Spleen (tissue), 7 donors: ENCODE measurements around the gene WDR1.

Experiments
- POLR2A ChIP-seq, 3 donors: fragments of 450-650 bp; IDR thresholded peaks; one replicate each; pipeline ENCODE4 v1.5.1; 2017; ENCODE audit warnings: antibody characterized with exemption in 3 of 3, mild to moderate bottlenecking in 1 of 3
- TF ChIP-seq, protein P1 (sequence below), 11 experiments: fragments of 200-600 bp in 7 of 11; fragments of 450-650 bp in 4 of 11; sonication (generic) in 4 of 11; IDR thresholded peaks in 8 of 11; conservative IDR thresholded peaks in 3 of 11; 1 replicate in 7 of 11; 2 replicates in 4 of 11; pipeline versions ENCODE4 v1.4.0 to v1.8.0; 2016 to 2021; ENCODE audit warnings: antibody characterized with exemption in 11 of 11, inconsistent platforms in 4 of 11, mild to moderate bottlenecking in 1 of 11
- donor health status: DM: no; HTN: no; CAD: no; lungs with moderate emphysema.
- donor health status: DM: no; HTN: no; CAD: no.
- donor health status: DM: no; HTN: no; CAD: no.

DNA sequence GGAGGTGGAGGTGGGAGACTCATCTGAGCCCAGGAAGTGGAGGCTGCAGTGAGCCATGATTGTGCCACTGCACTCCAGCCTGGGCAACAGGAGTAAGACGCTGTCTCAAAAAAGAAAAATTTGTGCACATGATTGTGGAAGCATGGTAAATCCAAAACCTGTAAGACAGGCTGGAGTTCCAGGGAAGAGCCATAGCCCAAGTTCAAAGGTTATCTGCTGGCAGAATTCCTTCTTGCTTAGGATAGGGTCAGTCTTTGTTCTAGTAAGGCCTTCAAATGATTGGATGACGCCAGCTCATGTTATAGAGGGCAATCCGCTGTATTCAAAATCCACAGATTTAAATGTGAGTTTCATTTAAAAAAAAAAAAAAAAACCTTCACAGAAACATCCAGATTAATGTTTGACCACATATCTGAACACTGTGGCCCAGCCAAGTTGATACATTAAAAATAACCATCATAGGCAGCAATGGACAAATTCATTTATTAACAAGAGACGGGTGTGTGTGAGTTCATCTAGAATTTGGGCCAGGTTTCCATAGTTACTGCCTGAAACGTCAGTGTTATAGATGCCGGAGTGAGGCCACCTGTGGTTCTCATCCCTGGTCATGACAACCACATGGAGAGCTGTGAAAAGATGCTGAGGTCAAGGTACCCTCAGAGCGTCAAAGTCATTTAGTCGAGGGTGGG lies 60.1 kb downstream of the WDR1 start:
- TF ChIP-seq, protein P1, sequence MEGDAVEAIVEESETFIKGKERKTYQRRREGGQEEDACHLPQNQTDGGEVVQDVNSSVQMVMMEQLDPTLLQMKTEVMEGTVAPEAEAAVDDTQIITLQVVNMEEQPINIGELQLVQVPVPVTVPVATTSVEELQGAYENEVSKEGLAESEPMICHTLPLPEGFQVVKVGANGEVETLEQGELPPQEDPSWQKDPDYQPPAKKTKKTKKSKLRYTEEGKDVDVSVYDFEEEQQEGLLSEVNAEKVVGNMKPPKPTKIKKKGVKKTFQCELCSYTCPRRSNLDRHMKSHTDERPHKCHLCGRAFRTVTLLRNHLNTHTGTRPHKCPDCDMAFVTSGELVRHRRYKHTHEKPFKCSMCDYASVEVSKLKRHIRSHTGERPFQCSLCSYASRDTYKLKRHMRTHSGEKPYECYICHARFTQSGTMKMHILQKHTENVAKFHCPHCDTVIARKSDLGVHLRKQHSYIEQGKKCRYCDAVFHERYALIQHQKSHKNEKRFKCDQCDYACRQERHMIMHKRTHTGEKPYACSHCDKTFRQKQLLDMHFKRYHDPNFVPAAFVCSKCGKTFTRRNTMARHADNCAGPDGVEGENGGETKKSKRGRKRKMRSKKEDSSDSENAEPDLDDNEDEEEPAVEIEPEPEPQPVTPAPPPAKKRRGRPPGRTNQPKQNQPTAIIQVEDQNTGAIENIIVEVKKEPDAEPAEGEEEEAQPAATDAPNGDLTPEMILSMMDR (IDR thresholded peaks at IDR 0.05 in 8 of 11, conservative IDR thresholded peaks at IDR 0.05 in 3 of 11): no peak
- no peak for TF ChIP-seq POLR2A (IDR thresholded peaks at IDR 0.05)
